Prostate gland (tissue), 2 donors: ENCODE data around the gene CRB2. TPM values are rescaled to one million over a fixed set of nuclear protein-coding genes. Genes with fewer than 3 reads are reported as not detected.

Experiments
- DNase-seq: peaks from one replicate; pipeline ENCODE4 v3.0.0-alpha.2; 2019; ENCODE audit warnings: low spot score
- H3K27ac ChIP-seq, 2 donors: fragments of 200-600 bp; sonication (generic); 2 replicates each; pipeline ENCODE4 v1.5.1; 2017 to 2019
- H3K27me3 ChIP-seq: fragments of 200-600 bp; sonication (generic); replicated peaks from 2 replicates; pipeline ENCODE4 v1.5.1; 2019; ENCODE audit not compliant: insufficient read depth
- H3K36me3 ChIP-seq, 2 donors: fragments of 200-600 bp; sonication (generic); 1 replicate in 1 of 2; 2 replicates in 1 of 2; pipeline versions ENCODE4 v1.5.1 to v1.8.1; 2017 to 2019
- H3K4me1 ChIP-seq: fragments of 200-600 bp; sonication (generic); replicated peaks from 2 replicates; pipeline ENCODE4 v1.5.1; 2019
- H3K4me3 ChIP-seq, 2 donors: fragments of 200-600 bp; sonication (generic); 2 replicates each; pipeline ENCODE4 v1.5.1; 2017 to 2019
- H3K9me3 ChIP-seq: fragments of 200-600 bp; sonication (generic); 2 replicates; pipeline ENCODE4 v1.5.1; 2017
- CTCF ChIP-seq, 4 experiments: fragments of 200-600 bp in 2 of 4; fragments of 450-650 bp in 2 of 4; sonication (generic) in 2 of 4; IDR thresholded peaks; 1 replicate in 3 of 4; 2 replicates in 1 of 4; pipeline ENCODE4 v1.5.1; 2016 to 2019; ENCODE audit warnings: antibody characterized with exemption in 4 of 4, mild to moderate bottlenecking in 2 of 4, moderate library complexity in 2 of 4
- POLR2A ChIP-seq: fragments of 450-650 bp; IDR thresholded peaks from one replicate; pipeline ENCODE4 v1.6.1; 2016; ENCODE audit warnings: antibody characterized with exemption, mild to moderate bottlenecking
- POLR2AphosphoS5 ChIP-seq: sonication (generic); formaldehyde crosslinking; IDR thresholded peaks from one replicate; pipeline ENCODE4 v1.6.1; 2017; ENCODE audit warnings: antibody characterized with exemption
- WGBS: methylation state at CpG from one replicate; pipeline ENCODE4 v1.1.5; 2018; 5-methylcytosine and 5-hydroxymethylcytosine counted together
- intact Hi-C: fragments of 100-400 bp; cut with DNase I; formaldehyde crosslinking; loops from one replicate; pipeline ENCODE4 v1.14.2; 2022
- total RNA-seq, 2 donors: library from RNA; depleted of rRNA; stranded (reverse); fragments of >200 nt; gene quantifications; one replicate each; pipeline ENCODE4 v1.1.0, GENCODE V29; 2016

Gene CRB2
- total RNA-seq, 2 donors from 2014 or later, result 1.7 TPM; not detected in 1

DNA sequence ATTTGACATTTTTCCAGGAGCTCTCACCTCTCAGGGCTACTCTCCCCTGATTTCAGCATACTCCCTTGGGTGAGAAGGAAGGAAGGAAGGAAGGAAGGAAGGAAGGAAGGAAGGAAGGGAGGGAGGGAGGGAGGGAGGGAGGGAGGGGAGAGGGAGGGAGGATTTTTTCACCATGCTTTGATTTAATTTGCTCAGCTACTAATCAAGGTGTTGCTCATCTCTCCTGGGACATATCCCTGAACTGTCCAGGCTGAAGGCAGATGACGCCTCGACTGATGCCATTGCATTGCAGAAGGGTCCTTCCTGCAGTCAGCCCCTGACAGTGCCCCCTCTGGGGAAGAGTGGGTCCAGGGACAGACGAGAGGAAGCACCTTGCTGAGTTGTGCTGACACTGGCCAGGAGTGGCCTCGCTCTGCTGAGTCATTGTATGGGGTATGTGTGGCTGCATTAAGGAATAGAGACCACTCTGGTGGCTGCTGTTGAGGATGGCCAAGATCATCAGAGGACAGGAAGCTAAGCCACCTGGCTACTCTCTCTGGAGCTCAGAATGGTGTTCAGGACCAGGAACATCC, 43.6 kb upstream of the CRB2 start:
- no peaks in the 10 kb centered on the region for H3K9me3 ChIP-seq
- intact Hi-C loops, result loop anchor here (10.0 kb wide), 1 partner anchor 48 kb away; the partner anchor contains the start of gene STRBP
- TF ChIP-seq CTCF (IDR thresholded peaks at IDR 0.05), result no peak
- no peak for TF ChIP-seq POLR2A
- TF ChIP-seq POLR2AphosphoS5, result no peak
- H3K27ac ChIP-seq, result no peak overlapping the region
- H3K4me1 ChIP-seq, result no peaks in the 10 kb centered on the region
- H3K36me3 ChIP-seq, result no peaks in the 10 kb centered on the region
- no peak overlapping the region for H3K4me3 ChIP-seq
- H3K27me3 ChIP-seq, result no peaks in the 10 kb centered on the region
- no peak for DNase-seq
- WGBS, result 95% methylated on average over 4 of the region's 4 CpGs

DNA sequence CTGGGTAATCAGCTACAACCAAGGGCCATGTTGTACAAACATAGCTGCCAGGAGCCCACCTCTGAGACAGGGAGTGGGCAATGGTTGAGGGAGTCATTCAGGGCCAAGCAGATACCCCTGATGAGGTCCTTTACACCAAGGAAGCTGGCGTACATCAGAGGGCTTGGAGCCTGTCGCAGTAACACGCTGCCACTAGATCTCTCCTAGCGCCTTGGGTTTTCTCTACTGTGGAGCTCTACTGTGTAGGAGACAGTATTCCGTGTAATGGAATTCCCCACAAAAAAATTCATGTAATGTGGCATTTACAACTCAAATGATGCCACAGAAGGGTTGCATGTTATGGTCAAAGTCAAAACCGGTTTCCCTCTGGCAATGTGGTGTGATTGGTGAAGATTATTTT, 41.4 kb upstream of the CRB2 start:
- no peak for DNase-seq
- TF ChIP-seq CTCF (IDR thresholded peaks at IDR 0.05) (no peak), POLR2AphosphoS5 (no peak), POLR2A (no peak)
- Histone ChIP-seq H3K9me3 (no peaks in the 10 kb centered on the region), H3K4me1 (peaks cover 11% of the 10 kb centered on the region), H3K4me3 (no peak overlapping the region), H3K27me3 (no peaks in the 10 kb centered on the region), H3K36me3 (no peaks in the 10 kb centered on the region), H3K27ac (no peak overlapping the region)
- 95% methylated on average over 6 of the region's 6 CpGs for WGBS
- intact Hi-C loops, result loop anchor here (10.0 kb wide), 1 partner anchor 50 kb away; the partner anchor contains the start of gene STRBP

GRCh38 chr9:123315635-123316034, 40.4 kb upstream of the CRB2 start:
- intact Hi-C loops, result loop anchor here (10.0 kb wide), 1 partner anchor 51 kb away; the partner anchor contains the start of gene STRBP
- TF ChIP-seq CTCF (IDR thresholded peaks at IDR 0.05) (no peak), POLR2AphosphoS5 (no peak), POLR2A (no peak)
- 82% methylated on average over 2 of the region's 2 CpGs for WGBS
- H3K27ac ChIP-seq, result no peak overlapping the region
- H3K36me3 ChIP-seq, result no peaks in the 10 kb centered on the region
- H3K9me3 ChIP-seq, result no peaks in the 10 kb centered on the region
- peaks cover 14% of the 10 kb centered on the region for H3K4me1 ChIP-seq
- no peak overlapping the region for H3K4me3 ChIP-seq
- no peak for DNase-seq
- no peaks in the 10 kb centered on the region for H3K27me3 ChIP-seq

DNA sequence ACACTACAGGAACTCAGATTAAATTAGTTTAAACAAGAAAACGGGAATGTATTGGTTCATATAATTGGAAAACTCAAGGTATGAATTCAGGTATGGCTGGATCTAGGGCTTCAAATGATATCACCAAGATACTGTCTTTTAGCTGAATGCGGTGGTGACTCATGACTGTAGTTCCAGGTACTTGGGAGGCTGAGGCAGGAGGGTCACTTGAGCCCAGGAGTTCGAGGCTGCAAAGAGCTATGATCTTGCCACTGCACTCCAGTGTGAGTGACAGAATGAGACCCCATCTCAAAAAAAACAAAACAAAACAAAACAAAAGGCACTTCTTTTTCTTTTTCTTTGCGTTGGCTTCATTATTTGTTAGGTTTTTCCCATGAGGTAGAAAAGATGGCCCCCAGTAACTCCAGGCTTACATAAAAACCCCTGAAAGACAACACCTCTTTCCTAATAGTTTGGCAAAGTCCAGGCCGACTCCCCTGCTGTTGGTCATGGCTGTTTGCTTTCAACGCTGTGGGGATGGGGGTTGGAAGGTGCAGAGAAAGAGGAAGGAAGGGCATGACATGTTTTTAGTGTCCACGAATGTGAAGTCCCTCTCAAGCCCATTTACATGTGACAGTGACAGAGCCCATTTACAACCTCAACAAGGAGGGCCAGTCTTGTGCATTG, 39.8 kb upstream of the CRB2 start:
- 78% methylated on average over 7 of the region's 7 CpGs for WGBS
- no peak for DNase-seq
- no peaks in the 10 kb centered on the region for H3K9me3 ChIP-seq
- H3K36me3 ChIP-seq, result no peaks in the 10 kb centered on the region
- H3K27me3 ChIP-seq, result no peaks in the 10 kb centered on the region
- H3K4me1 ChIP-seq, result peaks cover 14% of the 10 kb centered on the region
- no peak overlapping the region for H3K27ac ChIP-seq
- TF ChIP-seq POLR2A (no peak), CTCF (IDR thresholded peaks at IDR 0.05) (no peak)
- no peak overlapping the region for H3K4me3 ChIP-seq
- intact Hi-C loops, result loop anchor here (10.0 kb wide), 1 partner anchor 51 kb away; the partner anchor contains the start of gene STRBP

DNA sequence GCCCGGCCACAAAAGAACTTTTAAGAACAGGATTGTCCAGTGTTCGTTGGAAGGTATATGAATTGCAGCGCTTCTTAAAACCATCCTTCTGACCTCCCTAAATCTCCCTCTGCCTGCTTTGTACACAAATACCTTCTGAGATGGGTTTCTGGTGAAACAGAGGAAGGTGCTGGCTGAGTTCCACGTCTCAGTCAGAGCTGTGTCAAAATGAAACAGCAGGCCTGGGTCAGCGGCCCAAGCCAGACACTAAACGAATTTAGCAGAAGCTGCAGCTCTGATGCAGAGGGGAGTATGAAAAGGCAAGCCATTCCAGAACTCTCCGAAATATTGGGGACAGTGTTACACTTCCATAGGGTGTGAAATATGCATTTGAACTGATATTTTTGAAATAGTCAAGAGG, 37.8 kb upstream of the CRB2 start:
- peaks cover 14% of the 10 kb centered on the region for H3K4me1 ChIP-seq
- DNase-seq, result no peak
- TF ChIP-seq POLR2AphosphoS5, result no peak
- TF ChIP-seq POLR2A, result no peak
- TF ChIP-seq CTCF (IDR thresholded peaks at IDR 0.05), result no peak
- no peak overlapping the region for H3K4me3 ChIP-seq
- 32% methylated on average over 7 of the region's 7 CpGs for WGBS
- intact Hi-C loops, result loop anchor here (10.0 kb wide), 1 partner anchor 53 kb away; the partner anchor contains the start of gene STRBP
- no peak overlapping the region for H3K27ac ChIP-seq
- H3K27me3 ChIP-seq, result no peaks in the 10 kb centered on the region
- no peaks in the 10 kb centered on the region for H3K36me3 ChIP-seq
- no peaks in the 10 kb centered on the region for H3K9me3 ChIP-seq
